ENCODE data around the gene COL25A1. TPM values are rescaled to one million over a fixed set of nuclear protein-coding genes. Genes with fewer than 3 reads are reported as not detected.

The COL25A1 gene
- total RNA-seq, 1 experiment from 2014 or later, result not detected

- no peaks in the 10 kb centered on the region for H3K4me1 ChIP-seq (ENCODE audit: control insufficient read depth in 1 of 2, insufficient read depth in 2 of 2, low read length in 2 of 2)
- ChIA-PET RAD21 (ENCODE audit: low non-redundant PET in 1 of 2, low total read pairs in 2 of 2, uncharacterized antibody in 2 of 2, unreplicated experiment in 2 of 2) (no interaction called here), POLR2A (no interaction called here), CTCF (no interaction called here)
- no peak overlapping the region for H3K4me3 ChIP-seq (replicated peaks in 1 of 2; ENCODE audit: low read depth in 1 of 2, low read length in 2 of 2)
- no peaks in the 10 kb centered on the region for H3K36me3 ChIP-seq (ENCODE audit: control insufficient read depth in 1 of 2, insufficient read depth in 2 of 2, low read length in 2 of 2)
- H3K9me3 ChIP-seq (ENCODE audit: control insufficient read depth in 1 of 2, insufficient read depth in 1 of 2, low read depth in 1 of 2, low read length in 2 of 2), result no peaks in the 10 kb centered on the region
- H3K27me3 ChIP-seq (ENCODE audit: insufficient read depth, low read length), result peaks cover 24% of the 10 kb centered on the region
- intact Hi-C loops (cut with micrococcal nuclease), result no loop called here
- H3K27ac ChIP-seq (ENCODE audit: low read depth, low read length), result no peak overlapping the region
- no peak overlapping the region for H3K9ac ChIP-seq (ENCODE audit: low read length)
- DNase-seq (ENCODE audit: low read depth, low spot score), result no peak
- H3K4me2 ChIP-seq (ENCODE audit: low read length), result no peak overlapping the region
- BruUV-seq (replicated peaks), result no TSS peak
- H3K79me2 ChIP-seq (ENCODE audit: insufficient read depth, low read length), result no peaks in the 10 kb centered on the region
- TF ChIP-seq ELF1 (IDR thresholded peaks at IDR 0.05; ENCODE audit: borderline replicate concordance, low read depth), result no peak
- TF ChIP-seq SP1 (IDR thresholded peaks at IDR 0.05; ENCODE audit: low read depth), result no peak
- no peak for TF ChIP-seq POLR2A (IDR thresholded peaks at IDR 0.05; ENCODE audit: borderline replicate concordance, extremely low read depth, insufficient read depth, insufficient read length)
- TF ChIP-seq TCF7L2 (IDR thresholded peaks at IDR 0.05; ENCODE audit: borderline replicate concordance, extremely low read depth, insufficient read depth, insufficient read length), result no peak
- no peak for TF ChIP-seq EZH2 (IDR thresholded peaks at IDR 0.05)
- H3K9me2 ChIP-seq (ENCODE audit: insufficient read depth), result no peaks in the 10 kb centered on the region
- no peak overlapping the region for H2AFZ ChIP-seq (ENCODE audit: low read depth, low read length, poor library complexity, severe bottlenecking)
- ATAC-seq, result no peak
- no peaks in the 10 kb centered on the region for H4K20me1 ChIP-seq (ENCODE audit: insufficient read depth)
These were observed 116.9 kb downstream of the COL25A1 start for GRCh38 chr4:109185548-109185947.

DNA sequence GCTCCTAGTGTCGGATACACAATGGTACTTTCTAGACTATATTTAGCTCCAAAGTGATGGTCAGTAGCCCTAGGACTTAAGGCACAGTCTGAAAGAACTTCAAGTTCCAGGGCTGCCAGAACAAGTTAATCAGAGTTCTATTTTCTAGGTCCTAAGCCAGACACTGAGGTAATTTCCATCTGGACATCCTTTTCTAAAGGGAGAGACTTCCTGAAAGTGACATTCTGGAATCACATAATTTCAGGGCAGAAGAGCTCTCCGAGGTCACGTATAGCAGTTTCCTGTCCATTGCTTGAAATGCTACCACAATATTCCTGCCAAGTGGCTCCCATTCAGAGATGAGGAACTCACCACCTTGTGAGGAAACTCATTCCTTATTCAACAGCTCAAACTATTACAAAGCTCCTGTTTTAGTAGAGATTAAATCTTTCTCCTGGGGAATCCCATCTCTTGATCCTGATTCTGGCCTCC is 117.9 kb downstream of the COL25A1 start:
- ChIA-PET RAD21 (ENCODE audit: low non-redundant PET in 1 of 2, low total read pairs in 2 of 2, uncharacterized antibody in 2 of 2, unreplicated experiment in 2 of 2) (no interaction called here), POLR2A (no interaction called here), CTCF (no interaction called here)
- H3K9ac ChIP-seq (ENCODE audit: low read length), result no peak overlapping the region
- no peak overlapping the region for H3K4me2 ChIP-seq (ENCODE audit: low read length)
- H3K27ac ChIP-seq (ENCODE audit: low read depth, low read length), result no peak overlapping the region
- BruUV-seq (replicated peaks), result no TSS peak
- H2AFZ ChIP-seq (ENCODE audit: low read depth, low read length, poor library complexity, severe bottlenecking), result no peak overlapping the region
- no peaks in the 10 kb centered on the region for H3K4me1 ChIP-seq (ENCODE audit: control insufficient read depth in 1 of 2, insufficient read depth in 2 of 2, low read length in 2 of 2)
- no peaks in the 10 kb centered on the region for H3K36me3 ChIP-seq (ENCODE audit: control insufficient read depth in 1 of 2, insufficient read depth in 2 of 2, low read length in 2 of 2)
- TF ChIP-seq POLR2AphosphoS5 (IDR thresholded peaks at IDR 0.05; ENCODE audit: low read depth, low read length) (no peak), CBX3 (IDR thresholded peaks at IDR 0.05; ENCODE audit: low read depth) (no peak), EGR1 (IDR thresholded peaks at IDR 0.05; ENCODE audit: low read depth) (no peak), TCF7L2 (IDR thresholded peaks at IDR 0.05; ENCODE audit: borderline replicate concordance, extremely low read depth, insufficient read depth, insufficient read length) (no peak), ZNF274 (IDR thresholded peaks at IDR 0.05; ENCODE audit: low read depth, low read length) (no peak), ELF1 (IDR thresholded peaks at IDR 0.05; ENCODE audit: borderline replicate concordance, low read depth) (no peak), POLR2A (IDR thresholded peaks at IDR 0.05; ENCODE audit: borderline replicate concordance, extremely low read depth, insufficient read depth, insufficient read length) (no peak)
- TF ChIP-seq, protein P1, sequence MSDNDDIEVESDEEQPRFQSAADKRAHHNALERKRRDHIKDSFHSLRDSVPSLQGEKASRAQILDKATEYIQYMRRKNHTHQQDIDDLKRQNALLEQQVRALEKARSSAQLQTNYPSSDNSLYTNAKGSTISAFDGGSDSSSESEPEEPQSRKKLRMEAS (IDR thresholded peaks at IDR 0.05), result no peak
- TF ChIP-seq, protein P2, sequence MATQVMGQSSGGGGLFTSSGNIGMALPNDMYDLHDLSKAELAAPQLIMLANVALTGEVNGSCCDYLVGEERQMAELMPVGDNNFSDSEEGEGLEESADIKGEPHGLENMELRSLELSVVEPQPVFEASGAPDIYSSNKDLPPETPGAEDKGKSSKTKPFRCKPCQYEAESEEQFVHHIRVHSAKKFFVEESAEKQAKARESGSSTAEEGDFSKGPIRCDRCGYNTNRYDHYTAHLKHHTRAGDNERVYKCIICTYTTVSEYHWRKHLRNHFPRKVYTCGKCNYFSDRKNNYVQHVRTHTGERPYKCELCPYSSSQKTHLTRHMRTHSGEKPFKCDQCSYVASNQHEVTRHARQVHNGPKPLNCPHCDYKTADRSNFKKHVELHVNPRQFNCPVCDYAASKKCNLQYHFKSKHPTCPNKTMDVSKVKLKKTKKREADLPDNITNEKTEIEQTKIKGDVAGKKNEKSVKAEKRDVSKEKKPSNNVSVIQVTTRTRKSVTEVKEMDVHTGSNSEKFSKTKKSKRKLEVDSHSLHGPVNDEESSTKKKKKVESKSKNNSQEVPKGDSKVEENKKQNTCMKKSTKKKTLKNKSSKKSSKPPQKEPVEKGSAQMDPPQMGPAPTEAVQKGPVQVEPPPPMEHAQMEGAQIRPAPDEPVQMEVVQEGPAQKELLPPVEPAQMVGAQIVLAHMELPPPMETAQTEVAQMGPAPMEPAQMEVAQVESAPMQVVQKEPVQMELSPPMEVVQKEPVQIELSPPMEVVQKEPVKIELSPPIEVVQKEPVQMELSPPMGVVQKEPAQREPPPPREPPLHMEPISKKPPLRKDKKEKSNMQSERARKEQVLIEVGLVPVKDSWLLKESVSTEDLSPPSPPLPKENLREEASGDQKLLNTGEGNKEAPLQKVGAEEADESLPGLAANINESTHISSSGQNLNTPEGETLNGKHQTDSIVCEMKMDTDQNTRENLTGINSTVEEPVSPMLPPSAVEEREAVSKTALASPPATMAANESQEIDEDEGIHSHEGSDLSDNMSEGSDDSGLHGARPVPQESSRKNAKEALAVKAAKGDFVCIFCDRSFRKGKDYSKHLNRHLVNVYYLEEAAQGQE (IDR thresholded peaks at IDR 0.05; ENCODE audit: low read depth), result no peak
- peaks cover 18% of the 10 kb centered on the region for H3K27me3 ChIP-seq (ENCODE audit: insufficient read depth, low read length)
- no peaks in the 10 kb centered on the region for H3K9me3 ChIP-seq (ENCODE audit: control insufficient read depth in 1 of 2, insufficient read depth in 1 of 2, low read depth in 1 of 2, low read length in 2 of 2)
- ATAC-seq (no peak), DNase-seq (ENCODE audit: low read depth, low spot score) (no peak)
- no peaks in the 10 kb centered on the region for H3K9me2 ChIP-seq (ENCODE audit: insufficient read depth)
- H3K79me2 ChIP-seq (ENCODE audit: insufficient read depth, low read length), result no peaks in the 10 kb centered on the region
- H3K4me3 ChIP-seq (replicated peaks in 1 of 2; ENCODE audit: low read depth in 1 of 2, low read length in 2 of 2), result no peak overlapping the region
- H4K20me1 ChIP-seq (ENCODE audit: insufficient read depth), result no peaks in the 10 kb centered on the region
- intact Hi-C loops (cut with micrococcal nuclease), result no loop called here
